HCT116 (cell line): ENCODE results near the gene SLC19A1. TPM values are rescaled to one million over a fixed set of nuclear protein-coding genes. Genes with fewer than 3 reads are reported as not detected.

ENCODE experiments used
- ATAC-seq: fragments of 200-7000 bp; cut with Tn5 transposase; 2 replicates; pipeline ENCODE4 v1.9.1; 2020; ENCODE audit warnings: mild to moderate bottlenecking, moderate library complexity
- BruUV-seq: library from RNA; stranded (reverse); fragments of 400-500 nt; replicated peaks from 2 replicates; lab custom pipeline; 2021; lab: Mats Ljungman, UMichigan
- CTCF ChIA-PET: fragments of 300-600 bp; sonication (Branson Sonifier 250); formaldehyde crosslinking; loops from one replicate; lab custom pipeline; 2021; ENCODE audit warnings: antibody characterized with exemption; lab: Charles Lee
- POLR2A ChIA-PET: fragments of 300-600, 350-600 bp; sonication (Branson Sonifier 250); formaldehyde crosslinking; loops from one replicate; lab custom pipeline; 2021; ENCODE audit warnings: antibody characterized with exemption; lab: Charles Lee
- RAD21 ChIA-PET, 2 experiments: fragments of 300-600 bp; sonication (Branson Sonifier 250); formaldehyde crosslinking; loops; one replicate each; lab custom pipeline; 2023; ENCODE audit warnings: low total read pairs in 2 of 2; ENCODE audit not compliant: uncharacterized antibody in 2 of 2, unreplicated experiment in 2 of 2, low non-redundant PET in 1 of 2; lab: Charles Lee
- DNase-seq: peaks from one replicate; pipeline ENCODE4 v3.0.0-alpha.2; 2010; ENCODE audit warnings: low read depth, low spot score
- H2AFZ ChIP-seq: fragments of 200-600 bp; shearing (Covaris generic), sonication (generic); 2 replicates; pipeline ENCODE4 v1.6.1; 2017; ENCODE audit warnings: low read depth, mixed run types, mixed read lengths, antibody characterized with exemption, low read length; ENCODE audit not compliant: poor library complexity, severe bottlenecking
- H3K27ac ChIP-seq: 2 replicates; pipeline ENCODE4 v1.5.1; 2012; ENCODE audit warnings: low read depth, low read length
- H3K27me3 ChIP-seq: fragments of 200-600 bp; sonication (generic); 2 replicates; pipeline ENCODE4 v1.6.1; 2016; ENCODE audit warnings: mixed run types, low read length, mixed read lengths; ENCODE audit not compliant: insufficient read depth
- H3K36me3 ChIP-seq, 2 experiments: fragments of 200-500 bp in 1 of 2; fragments of 200-600 bp in 1 of 2; sonication (Bioruptor generic) in 1 of 2; sonication (generic) in 1 of 2; 2 replicates each; pipeline versions ENCODE4 v1.5.1 to v1.6.1; 2014 to 2016; ENCODE audit warnings: low read length in 2 of 2, inconsistent platforms in 1 of 2, mixed read lengths in 1 of 2, mixed run types in 1 of 2; ENCODE audit not compliant: insufficient read depth in 2 of 2, control insufficient read depth in 1 of 2
- H3K4me1 ChIP-seq, 2 experiments: fragments of 200-600 bp in 1 of 2; sonication (generic) in 1 of 2; 2 replicates each; pipeline versions ENCODE4 v1.5.1 to v1.6.1; 2012 to 2017; ENCODE audit warnings: low read length in 2 of 2, inconsistent platforms in 1 of 2, mild to moderate bottlenecking in 1 of 2, mixed read lengths in 1 of 2, mixed run types in 1 of 2, moderate library complexity in 1 of 2; ENCODE audit not compliant: insufficient read depth in 2 of 2, control insufficient read depth in 1 of 2
- H3K4me2 ChIP-seq: fragments of 200-600 bp; sonication (generic); 2 replicates; pipeline ENCODE4 v1.6.1; 2017; ENCODE audit warnings: mixed run types, low read length, mixed read lengths
- H3K4me3 ChIP-seq, 2 experiments: fragments of 200-600 bp in 1 of 2; sonication (generic) in 1 of 2; replicated peaks in 1 of 2; 2 replicates each; pipeline ENCODE4 v1.5.1; 2011 to 2016; ENCODE audit warnings: low read length in 2 of 2, control low read depth in 1 of 2, low read depth in 1 of 2, mild to moderate bottlenecking in 1 of 2, mixed read lengths in 1 of 2, mixed run types in 1 of 2
- H3K79me2 ChIP-seq: fragments of 200-600 bp; sonication (generic); 2 replicates; pipeline ENCODE4 v1.6.1; 2017; ENCODE audit warnings: mild to moderate bottlenecking, mixed run types, low read length, moderate library complexity, mixed read lengths; ENCODE audit not compliant: insufficient read depth
- H3K9ac ChIP-seq: fragments of 200-600 bp; sonication (generic); 2 replicates; pipeline ENCODE4 v1.6.1; 2016; ENCODE audit warnings: low read length, mixed read lengths
- H3K9me2 ChIP-seq: fragments of 200-600 bp; sonication (generic), shearing (Covaris generic); 2 replicates; pipeline ENCODE4 v1.6.1; 2017; ENCODE audit warnings: mixed run types, mild to moderate bottlenecking, moderate library complexity; ENCODE audit not compliant: insufficient read depth
- H3K9me3 ChIP-seq, 2 experiments: fragments of 200-500 bp in 1 of 2; fragments of 200-600 bp in 1 of 2; sonication (Bioruptor generic) in 1 of 2; sonication (generic) in 1 of 2; 2 replicates each; pipeline ENCODE4 v1.6.1; 2014 to 2017; ENCODE audit warnings: low read length in 2 of 2, mixed read lengths in 2 of 2, inconsistent platforms in 1 of 2, low read depth in 1 of 2, mild to moderate bottlenecking in 1 of 2, mixed run types in 1 of 2, moderate library complexity in 1 of 2; ENCODE audit not compliant: control insufficient read depth in 1 of 2, insufficient read depth in 1 of 2
- H4K20me1 ChIP-seq: fragments of 200-600 bp; sonication (generic), shearing (Covaris generic); 2 replicates; pipeline ENCODE4 v1.6.1; 2017; ENCODE audit warnings: mixed run types, mild to moderate bottlenecking, moderate library complexity; ENCODE audit not compliant: insufficient read depth
- CEBPB ChIP-seq: IDR thresholded peaks from 2 replicates; pipeline ENCODE4 v1.6.1; 2012; ENCODE audit warnings: low read depth
- CTCF ChIP-seq, 3 experiments: fragments of 200-600 bp in 1 of 3; sonication (generic) in 1 of 3; IDR thresholded peaks in 2 of 3; conservative IDR thresholded peaks in 1 of 3; 2 replicates each; pipeline ENCODE4 v1.5.1; 2012 to 2017; ENCODE audit warnings: low read depth in 2 of 3, low read length in 2 of 3, antibody characterized with exemption in 1 of 3, borderline replicate concordance in 1 of 3, control low read depth in 1 of 3, mild to moderate bottlenecking in 1 of 3, mixed read lengths in 1 of 3, mixed run types in 1 of 3, moderate library complexity in 1 of 3; ENCODE audit not compliant: insufficient read depth in 1 of 3
- EZH2phosphoT487 ChIP-seq: fragments of 200-600 bp; IDR thresholded peaks from 2 replicates; pipeline ENCODE4 v1.6.1; 2018; ENCODE audit warnings: antibody characterized with exemption, borderline replicate concordance
- FOSL1 ChIP-seq: IDR thresholded peaks from 2 replicates; pipeline ENCODE4 v1.6.1; 2012; ENCODE audit warnings: low read depth
- MAX ChIP-seq: IDR thresholded peaks from 2 replicates; pipeline ENCODE4 v1.6.1; 2012
- POLR2A ChIP-seq: IDR thresholded peaks from 2 replicates; pipeline ENCODE4 v1.7.0; 2011; ENCODE audit warnings: borderline replicate concordance; ENCODE audit not compliant: insufficient read depth, insufficient read length; ENCODE audit errors: extremely low read depth
- SP1 ChIP-seq: IDR thresholded peaks from 2 replicates; pipeline ENCODE4 v1.6.1; 2012; ENCODE audit warnings: low read depth
- SRF ChIP-seq: IDR thresholded peaks from 2 replicates; pipeline ENCODE4 v1.6.1; 2012; ENCODE audit warnings: low read depth
- ZNF274 ChIP-seq: fragments of 200-500 bp; sonication (Bioruptor generic); IDR thresholded peaks from 2 replicates; pipeline ENCODE4 v1.6.1; 2014; ENCODE audit warnings: mild to moderate bottlenecking, low read depth, low read length, inconsistent platforms
- intact Hi-C: fragments of 100-400 bp; cut with micrococcal nuclease; formaldehyde crosslinking; loops from 2 replicates; pipeline ENCODE4 v1.10.0; 2022
- total RNA-seq: library from RNA; stranded (reverse); gene quantifications from one replicate; pipeline ENCODE4 v1.2.1, GENCODE V29; 2021; ENCODE audit not compliant: unreplicated experiment

Gene SLC19A1
- total RNA-seq, 1 experiment from 2014 or later = 50.2 TPM

GRCh38 chr21:45493401-45494001 is 48.7 kb downstream of the SLC19A1 start:
- no peak overlapping the region for H3K4me2 ChIP-seq
- no peaks in the 10 kb centered on the region for H3K9me2 ChIP-seq
- DNase-seq (no peak), ATAC-seq (no peak)
- no peaks in the 10 kb centered on the region for H3K27me3 ChIP-seq
- intact Hi-C loops = no loop called here
- no peaks in the 10 kb centered on the region for H3K79me2 ChIP-seq
- H3K9ac ChIP-seq = no peak overlapping the region
- CTCF ChIA-PET = no interaction called here
- no peaks in the 10 kb centered on the region for H3K4me1 ChIP-seq
- H3K36me3 ChIP-seq = peaks cover 0 to 10% of the 10 kb centered on the region in 2 experiments; a peak in 2 of 4 replicates
- no peaks in the 10 kb centered on the region for H4K20me1 ChIP-seq
- H3K4me3 ChIP-seq = no peak overlapping the region
- no peak overlapping the region for H3K27ac ChIP-seq
- TF ChIP-seq POLR2A (no peak), CTCF (IDR thresholded peaks at IDR 0.05 in 2 of 3, conservative IDR thresholded peaks at IDR 0.05 in 1 of 3; ENCODE audit: borderline replicate concordance in 1 of 3, insufficient read depth in 1 of 3, low read depth in 2 of 3, low read length in 2 of 3) (no peak), MAX (no peak), ZNF274 (no peak), SRF (no peak), CEBPB (no peak), SP1 (no peak)
- TF ChIP-seq, all 23 proteins: peak for 0
- no TSS peak for BruUV-seq
- Histone ChIP-seq H3K9me3 (no peaks in the 10 kb centered on the region), H2AFZ (no peak overlapping the region)
- ChIA-PET RAD21 (no interaction called here), POLR2A (no interaction called here)

GRCh38 chr21:45492765-45493164 is 49.5 kb downstream of the SLC19A1 start:
- Histone ChIP-seq H3K9me3 (no peaks in the 10 kb centered on the region), H3K9ac (no peak overlapping the region), H3K4me3 (no peak overlapping the region), H3K27me3 (no peaks in the 10 kb centered on the region), H3K4me2 (no peak overlapping the region), H2AFZ (no peak overlapping the region), H3K79me2 (no peaks in the 10 kb centered on the region), H3K27ac (no peak overlapping the region), H3K9me2 (no peaks in the 10 kb centered on the region), H3K4me1 (no peaks in the 10 kb centered on the region), H3K36me3 (peaks cover 0 to 10% of the 10 kb centered on the region in 2 experiments; a peak in 2 of 4 replicates), H4K20me1 (no peaks in the 10 kb centered on the region)
- intact Hi-C loops = no loop called here
- ChIA-PET CTCF (no interaction called here), RAD21 (no interaction called here), POLR2A (no interaction called here)
- BruUV-seq = no TSS peak
- no peak for DNase-seq
- no peak for ATAC-seq
- TF ChIP-seq SRF (no peak), CTCF (IDR thresholded peaks at IDR 0.05 in 2 of 3, conservative IDR thresholded peaks at IDR 0.05 in 1 of 3; ENCODE audit: borderline replicate concordance in 1 of 3, insufficient read depth in 1 of 3, low read depth in 2 of 3, low read length in 2 of 3) (no peak), ZNF274 (no peak), FOSL1 (no peak), EZH2phosphoT487 (no peak), POLR2A (no peak)
